HG03457 (cell line): Measurements from ENCODE around the gene RAD51B.

Experiments used
- ATAC-seq: cut with Tn5 transposase; IDR thresholded peaks from one replicate; pipeline ENCODE4 v1.9.1; 2021; ENCODE audit warnings: moderate number of reproducible peaks; ENCODE audit not compliant: unreplicated experiment

Gene RAD51B

GRCh38 chr14:68551045-68551683 is 731.6 kb downstream of the RAD51B start:
- ATAC-seq, result no peak

GRCh38 chr14:68552075-68552474 is 732.5 kb downstream of the RAD51B start:
- no peak for ATAC-seq

GRCh38 chr14:68552602-68553001 is 733.0 kb downstream of the RAD51B start:
- ATAC-seq, result no peak

- ATAC-seq, result no peak
These were observed 733.7 kb downstream of the RAD51B start for GRCh38 chr14:68553311-68553710.

- no peak for ATAC-seq
These were observed 734.7 kb downstream of the RAD51B start for GRCh38 chr14:68554231-68554630.

- no peak for ATAC-seq
These were observed 736.7 kb downstream of the RAD51B start for GRCh38 chr14:68556253-68556652.

GRCh38 chr14:68557648-68558047 is 738.1 kb downstream of the RAD51B start:
- no peak for ATAC-seq

GRCh38 chr14:68558096-68558495 is 738.5 kb downstream of the RAD51B start:
- no peak for ATAC-seq

- ATAC-seq, result no peak
These were observed 740.4 kb downstream of the RAD51B start for GRCh38 chr14:68559949-68560348.

- no peak for ATAC-seq
These were observed 742.0 kb downstream of the RAD51B start for GRCh38 chr14:68561531-68562007.

GRCh38 chr14:68562911-68563250 is 743.3 kb downstream of the RAD51B start:
- ATAC-seq, result no peak

- no peak for ATAC-seq
These were observed 743.9 kb downstream of the RAD51B start for GRCh38 chr14:68563251-68564131.

- ATAC-seq, result no peak
These were observed 744.7 kb downstream of the RAD51B start for GRCh38 chr14:68564191-68564825.

GRCh38 chr14:68564826-68565759 is 745.5 kb downstream of the RAD51B start:
- no peak for ATAC-seq

- no peak for ATAC-seq
These were observed 746.5 kb downstream of the RAD51B start for GRCh38 chr14:68566075-68566474.

GRCh38 chr14:68568907-68569897 is 749.6 kb downstream of the RAD51B start:
- ATAC-seq, result no peak

- no peak for ATAC-seq
These were observed 750.4 kb downstream of the RAD51B start for GRCh38 chr14:68569970-68570409.

- ATAC-seq, result no peak
These were observed 751.6 kb downstream of the RAD51B start for GRCh38 chr14:68571114-68571591.

- ATAC-seq, result no peak
These were observed 752.4 kb downstream of the RAD51B start for GRCh38 chr14:68571928-68572525.
